Fibroblast of lung (primary cell): ENCODE measurements around the gene CHN1. TPM values are rescaled to one million over a fixed set of nuclear protein-coding genes. Genes with fewer than 3 reads are reported as not detected.

Experiments used
- DNase-seq, 2 donors: peaks; one replicate each; pipeline versions ENCODE4 v3.0.0 to v3.0.0-alpha.2; 2010; ENCODE audit warnings: low read depth in 2 of 2
- H2AFZ ChIP-seq: 2 replicates; pipeline ENCODE4 v1.5.1; 2012; ENCODE audit warnings: low read length, control low read depth, inconsistent platforms
- H3K27ac ChIP-seq: 2 replicates; pipeline ENCODE4 v1.5.1; 2011; ENCODE audit warnings: low read length, control low read depth; ENCODE audit not compliant: insufficient read depth
- H3K27me3 ChIP-seq: 2 replicates; pipeline ENCODE4 v1.5.1; 2011; ENCODE audit warnings: mild to moderate bottlenecking, low read length; ENCODE audit not compliant: control insufficient read depth, insufficient read depth
- H3K36me3 ChIP-seq: 2 replicates; pipeline ENCODE4 v1.5.1; 2011; ENCODE audit warnings: low read length; ENCODE audit not compliant: control insufficient read depth, insufficient read depth
- H3K4me1 ChIP-seq: 2 replicates; pipeline ENCODE4 v1.5.1; 2011; ENCODE audit warnings: low read length; ENCODE audit not compliant: control insufficient read depth, insufficient read depth; ENCODE audit errors: extremely low read depth
- H3K4me2 ChIP-seq: 2 replicates; pipeline ENCODE4 v1.5.1; 2011; ENCODE audit warnings: low read length, control low read depth; ENCODE audit not compliant: insufficient read depth; ENCODE audit errors: extremely low read depth
- H3K4me3 ChIP-seq, 4 experiments: fragments of 200-600 bp in 1 of 4; sonication (generic) in 1 of 4; replicated peaks in 1 of 4; 2 replicates each; pipeline ENCODE4 v1.5.1; 2011 to 2016; ENCODE audit warnings: low read length in 4 of 4, low read depth in 3 of 4, mild to moderate bottlenecking in 3 of 4, control low read depth in 2 of 4, inconsistent platforms in 1 of 4, mixed read lengths in 1 of 4; ENCODE audit not compliant: insufficient read depth in 1 of 4; ENCODE audit errors: control extremely low read depth in 1 of 4
- H3K79me2 ChIP-seq: 2 replicates; pipeline ENCODE4 v1.5.1; 2012; ENCODE audit warnings: mild to moderate bottlenecking, low read length, inconsistent platforms; ENCODE audit not compliant: control insufficient read depth, insufficient read depth
- H3K9ac ChIP-seq: 2 replicates; pipeline ENCODE4 v1.5.1; 2011; ENCODE audit warnings: mild to moderate bottlenecking, low read length, control low read depth; ENCODE audit not compliant: insufficient read depth
- H3K9me3 ChIP-seq: 2 replicates; pipeline ENCODE4 v1.5.1; 2012; ENCODE audit warnings: low read depth, low read length; ENCODE audit not compliant: control insufficient read depth, insufficient read depth
- H4K20me1 ChIP-seq: 2 replicates; pipeline ENCODE4 v1.5.1; 2011; ENCODE audit warnings: low read length; ENCODE audit not compliant: control insufficient read depth, insufficient read depth; ENCODE audit errors: extremely low read depth
- EZH2 ChIP-seq: IDR thresholded peaks from 2 replicates; pipeline ENCODE4 v1.5.1; 2012; ENCODE audit warnings: low read length, control low read depth, mild to moderate bottlenecking; ENCODE audit errors: missing control alignments
- polyA plus RNA-seq, 2 donors: library from polyadenylated mRNA; depleted of rRNA in 1 of 2; stranded (reverse) in 1 of 2; unstranded in 1 of 2; fragments of >200 nt; gene quantifications; 2 replicates each; pipeline ENCODE4 v1.2.1, GENCODE V29; 2011 to 2012; ENCODE audit warnings: missing spikeins in 1 of 2
- total RNA-seq: library from RNA; depleted of rRNA; stranded (reverse); fragments of >200 nt; gene quantifications from 2 replicates; pipeline ENCODE4 v1.2.1, GENCODE V29; 2014
- TF ChIP-seq, protein P1 (sequence below), 2 donors: IDR thresholded peaks in 1 of 2; conservative IDR thresholded peaks in 1 of 2; 1 replicate in 1 of 2; 2 replicates in 1 of 2; pipeline ENCODE4 v1.5.1; 2011 to 2012; ENCODE audit warnings: low read length in 2 of 2, control low read depth in 1 of 2, inconsistent platforms in 1 of 2, low read depth in 1 of 2, mild to moderate bottlenecking in 1 of 2

The CHN1 gene
- total and polyA plus RNA-seq, 2 donors (not counting 1 experiment from before 2014, with no cell fraction given), result 203 to 904 TPM

DNA sequence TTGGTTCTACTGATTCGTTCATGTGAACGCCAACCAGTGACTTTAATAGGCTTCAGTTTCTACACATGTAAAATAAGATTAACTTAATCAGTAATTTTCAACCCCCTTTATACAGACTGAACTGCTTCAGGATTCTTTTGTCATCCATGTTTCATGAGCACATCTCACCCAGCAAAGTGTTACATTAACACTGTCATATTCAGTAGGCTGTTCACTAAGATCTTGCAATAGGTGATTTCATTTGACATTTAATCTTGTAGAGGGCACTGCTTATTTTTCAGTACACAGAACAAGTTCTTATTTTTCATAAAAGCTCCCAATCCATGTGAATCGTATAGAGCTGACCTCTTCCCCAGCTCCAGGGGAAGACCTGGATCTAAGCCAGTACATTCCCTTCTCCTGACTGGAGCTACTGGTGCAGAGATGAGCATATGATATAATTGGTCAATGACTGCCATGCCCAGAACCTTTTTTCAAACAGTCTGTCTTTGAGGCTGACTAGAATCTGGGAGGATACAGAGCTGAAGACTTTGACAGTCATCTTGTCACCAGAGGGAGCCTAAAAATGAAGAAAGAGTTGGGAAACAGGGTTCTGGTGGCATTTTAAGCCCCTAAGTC is 168.7 kb downstream of the CHN1 start:
- H3K9ac ChIP-seq, result peak overlapping the region; percentile 46
- no peaks in the 10 kb centered on the region for H3K36me3 ChIP-seq
- peak overlapping the region; percentile 87 for H3K27ac ChIP-seq
- peaks cover 89% of the 10 kb centered on the region for H3K79me2 ChIP-seq
- peak overlapping the region in 1 of 4 experiments; percentile 16 for H3K4me3 ChIP-seq
- no peak for TF ChIP-seq EZH2
- TF ChIP-seq, protein P1, sequence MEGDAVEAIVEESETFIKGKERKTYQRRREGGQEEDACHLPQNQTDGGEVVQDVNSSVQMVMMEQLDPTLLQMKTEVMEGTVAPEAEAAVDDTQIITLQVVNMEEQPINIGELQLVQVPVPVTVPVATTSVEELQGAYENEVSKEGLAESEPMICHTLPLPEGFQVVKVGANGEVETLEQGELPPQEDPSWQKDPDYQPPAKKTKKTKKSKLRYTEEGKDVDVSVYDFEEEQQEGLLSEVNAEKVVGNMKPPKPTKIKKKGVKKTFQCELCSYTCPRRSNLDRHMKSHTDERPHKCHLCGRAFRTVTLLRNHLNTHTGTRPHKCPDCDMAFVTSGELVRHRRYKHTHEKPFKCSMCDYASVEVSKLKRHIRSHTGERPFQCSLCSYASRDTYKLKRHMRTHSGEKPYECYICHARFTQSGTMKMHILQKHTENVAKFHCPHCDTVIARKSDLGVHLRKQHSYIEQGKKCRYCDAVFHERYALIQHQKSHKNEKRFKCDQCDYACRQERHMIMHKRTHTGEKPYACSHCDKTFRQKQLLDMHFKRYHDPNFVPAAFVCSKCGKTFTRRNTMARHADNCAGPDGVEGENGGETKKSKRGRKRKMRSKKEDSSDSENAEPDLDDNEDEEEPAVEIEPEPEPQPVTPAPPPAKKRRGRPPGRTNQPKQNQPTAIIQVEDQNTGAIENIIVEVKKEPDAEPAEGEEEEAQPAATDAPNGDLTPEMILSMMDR (conservative IDR thresholded peaks at IDR 0.05 in 1 of 2, IDR thresholded peaks at IDR 0.05 in 1 of 2; ENCODE audit: low read depth in 1 of 2, low read length in 2 of 2), result no peak
- H3K27me3 ChIP-seq, result no peaks in the 10 kb centered on the region
- H4K20me1 ChIP-seq, result no peaks in the 10 kb centered on the region
- H3K4me2 ChIP-seq, result peak overlapping the region; percentile 78
- H3K4me1 ChIP-seq, result peaks cover 32% of the 10 kb centered on the region
- H3K9me3 ChIP-seq, result no peaks in the 10 kb centered on the region
- peak; percentile 96 to 98 for DNase-seq
- H2AFZ ChIP-seq, result no peak overlapping the region

DNA sequence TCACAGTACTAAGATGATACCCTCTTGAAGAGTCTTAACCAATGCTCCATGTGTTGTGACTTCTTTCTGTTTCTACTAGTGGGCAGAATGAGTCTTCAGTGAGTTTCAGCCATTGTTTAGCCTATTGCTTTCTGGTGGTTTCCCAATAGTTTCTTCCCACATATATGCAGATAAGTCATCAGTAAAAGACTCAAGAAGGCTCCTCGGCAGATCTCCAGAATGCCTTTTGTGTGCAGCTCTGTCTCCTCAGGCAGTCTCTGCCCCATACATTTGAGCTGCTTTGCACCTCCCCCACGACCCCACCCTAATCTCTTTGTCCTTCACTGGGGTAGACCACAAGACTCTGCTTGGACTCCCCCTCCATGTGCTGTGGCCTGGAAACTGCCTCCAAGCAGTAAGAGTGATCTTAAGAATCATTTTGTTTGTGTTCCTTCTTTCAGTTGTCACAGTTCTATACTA is 169.4 kb downstream of the CHN1 start:
- H3K27me3 ChIP-seq, result no peaks in the 10 kb centered on the region
- no peaks in the 10 kb centered on the region for H4K20me1 ChIP-seq
- TF ChIP-seq, protein P1 (conservative IDR thresholded peaks at IDR 0.05 in 1 of 2, IDR thresholded peaks at IDR 0.05 in 1 of 2; ENCODE audit: low read depth in 1 of 2, low read length in 2 of 2), result no peak
- no peak for TF ChIP-seq EZH2
- H3K9me3 ChIP-seq, result no peaks in the 10 kb centered on the region
- H3K36me3 ChIP-seq, result no peaks in the 10 kb centered on the region
- peak overlapping the region; percentile 78 for H3K4me2 ChIP-seq
- no peak overlapping the region for H2AFZ ChIP-seq
- H3K27ac ChIP-seq, result peak overlapping the region; percentile 87
- peaks cover 27% of the 10 kb centered on the region for H3K4me1 ChIP-seq
- peaks cover 88% of the 10 kb centered on the region for H3K79me2 ChIP-seq
- H3K9ac ChIP-seq, result peak overlapping the region; percentile 46
- no peak overlapping the region for H3K4me3 ChIP-seq
- peak; percentile 97 to 98 for DNase-seq

DNA sequence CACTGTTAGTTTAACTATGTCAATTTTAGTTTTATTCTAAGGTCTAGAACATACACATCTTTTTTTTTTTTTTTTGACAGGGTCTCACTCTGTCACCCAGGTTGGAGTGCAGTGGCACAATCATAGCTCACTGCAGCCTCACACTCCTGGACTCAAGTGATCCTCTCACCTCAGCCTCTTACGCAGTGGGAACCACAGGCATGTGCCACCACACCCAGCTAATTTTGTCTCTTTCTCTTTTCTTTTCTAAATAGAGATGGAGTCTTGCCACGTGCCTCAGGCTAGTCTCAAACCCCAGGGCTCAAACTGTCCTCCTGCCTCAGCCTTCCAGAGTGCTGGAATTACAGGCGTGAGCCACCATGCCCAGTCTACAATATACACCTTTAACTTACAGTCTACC is 171.4 kb downstream of the CHN1 start:
- peaks cover 84% of the 10 kb centered on the region for H3K79me2 ChIP-seq

More for the DNA sequence above, 171.4 kb downstream of the CHN1 start:
- Histone ChIP-seq H3K4me1 (peaks cover 26% of the 10 kb centered on the region), H2AFZ (no peak overlapping the region), H3K4me3 (no peak overlapping the region), H3K27me3 (no peaks in the 10 kb centered on the region), H3K36me3 (no peaks in the 10 kb centered on the region), H4K20me1 (no peaks in the 10 kb centered on the region), H3K27ac (no peak overlapping the region), H3K9ac (no peak overlapping the region), H3K9me3 (no peaks in the 10 kb centered on the region), H3K4me2 (no peak overlapping the region)
- DNase-seq, result no peak
- TF ChIP-seq EZH2, result no peak
- TF ChIP-seq, protein P1 (conservative IDR thresholded peaks at IDR 0.05 in 1 of 2, IDR thresholded peaks at IDR 0.05 in 1 of 2; ENCODE audit: low read depth in 1 of 2, low read length in 2 of 2), result no peak
